ENCODE data around the gene CCDC97. TPM values are rescaled to one million over a fixed set of nuclear protein-coding genes. Genes with fewer than 3 reads are reported as not detected.

CCDC97 gene
- total and polyA plus RNA-seq, 4 donors = 13.2 to 39.9 (median 20.9) TPM

- peaks cover 6 to 43% (median 21%) of the 10 kb centered on the region in 4 donors for H3K36me3 ChIP-seq (ENCODE audit: control insufficient read depth in 4 of 4, insufficient read depth in 4 of 4, low read length in 4 of 4)
- peak; percentile 41 to 72 (median 64) for DNase-seq
- H3K4me1 ChIP-seq (ENCODE audit: control insufficient read depth in 5 of 5, insufficient read depth in 5 of 5, low read length in 5 of 5) = peaks cover 0 to 26% (median 13%) of the 10 kb centered on the region in 5 donors
- WGBS, 2 donors = 49 to 50% methylated on average over 10 of the region's 10 CpGs
- no peaks in the 10 kb centered on the region for H3K9me3 ChIP-seq (ENCODE audit: control insufficient read depth in 4 of 4, insufficient read depth in 3 of 4, low read length in 3 of 4)
- ATAC-seq (ENCODE audit: insufficient read depth, low FRiP score) = no peak
- H3K27ac ChIP-seq (ENCODE audit: low read depth in 1 of 2, low read length in 1 of 2) = peak overlapping the region in 1 of 2 donors; percentile 47
- peak; percentile 44 for TF ChIP-seq CTCF (IDR thresholded peaks at IDR 0.05; ENCODE audit: control extremely low read depth, extremely low read depth)
- no peak overlapping the region for H3K4me3 ChIP-seq
- no peaks in the 10 kb centered on the region for H3K27me3 ChIP-seq (ENCODE audit: control insufficient read depth in 3 of 3, insufficient read depth in 3 of 3, low read length in 2 of 3)
- H3K9ac ChIP-seq (ENCODE audit: insufficient read depth in 1 of 2, low read length in 2 of 2) = no peak overlapping the region
These were observed 11.8 kb downstream of the CCDC97 start for GRCh38 chr19:41321600-41322270.

GRCh38 chr19:41322451-41322850, 12.5 kb downstream of the CCDC97 start:
- no peak overlapping the region for H3K9ac ChIP-seq (ENCODE audit: insufficient read depth in 1 of 2, low read length in 2 of 2)
- H3K4me3 ChIP-seq = no peak overlapping the region
- H3K27me3 ChIP-seq (ENCODE audit: control insufficient read depth in 3 of 3, insufficient read depth in 3 of 3, low read length in 2 of 3) = no peaks in the 10 kb centered on the region
- DNase-seq = no peak
- no peak for ATAC-seq (ENCODE audit: insufficient read depth, low FRiP score)
- H3K27ac ChIP-seq (ENCODE audit: low read depth in 1 of 2, low read length in 1 of 2) = peak overlapping the region; percentile 12 to 41
- peaks cover 0 to 32% (median 13%) of the 10 kb centered on the region in 5 donors for H3K4me1 ChIP-seq (ENCODE audit: control insufficient read depth in 5 of 5, insufficient read depth in 5 of 5, low read length in 5 of 5)
- H3K9me3 ChIP-seq (ENCODE audit: control insufficient read depth in 4 of 4, insufficient read depth in 3 of 4, low read length in 3 of 4) = no peaks in the 10 kb centered on the region
- H3K36me3 ChIP-seq (ENCODE audit: control insufficient read depth in 4 of 4, insufficient read depth in 4 of 4, low read length in 4 of 4) = peaks cover 0 to 39% (median 15%) of the 10 kb centered on the region in 4 donors
- WGBS, 2 donors = 89 to 92% methylated on average over 11 of the region's 11 CpGs
- TF ChIP-seq CTCF (IDR thresholded peaks at IDR 0.05; ENCODE audit: control extremely low read depth, extremely low read depth) = no peak

- ATAC-seq (ENCODE audit: insufficient read depth, low FRiP score) (no peak), DNase-seq (no peak)
- Histone ChIP-seq H3K27me3 (ENCODE audit: control insufficient read depth in 3 of 3, insufficient read depth in 3 of 3, low read length in 2 of 3) (no peaks in the 10 kb centered on the region), H3K27ac (ENCODE audit: low read depth in 1 of 2, low read length in 1 of 2) (peak overlapping the region; percentile 12 to 41), H3K4me3 (no peak overlapping the region), H3K9ac (ENCODE audit: insufficient read depth in 1 of 2, low read length in 2 of 2) (no peak overlapping the region), H3K4me1 (ENCODE audit: control insufficient read depth in 5 of 5, insufficient read depth in 5 of 5, low read length in 5 of 5) (peaks cover 0 to 38% (median 14%) of the 10 kb centered on the region in 5 donors), H3K36me3 (ENCODE audit: control insufficient read depth in 4 of 4, insufficient read depth in 4 of 4, low read length in 4 of 4) (peaks cover 0 to 39% (median 15%) of the 10 kb centered on the region in 4 donors), H3K9me3 (ENCODE audit: control insufficient read depth in 4 of 4, insufficient read depth in 3 of 4, low read length in 3 of 4) (no peaks in the 10 kb centered on the region)
- 63 to 67% methylated on average over 7 of the region's 7 CpGs for WGBS, 2 donors
- no peak for TF ChIP-seq CTCF (IDR thresholded peaks at IDR 0.05; ENCODE audit: control extremely low read depth, extremely low read depth)
These were observed 13.1 kb downstream of the CCDC97 start for GRCh38 chr19:41323023-41323422.

Data from lung (tissue), 12 donors.